Small intestine (tissue), 7 donors: ENCODE data around the gene ERC1. TPM values are rescaled to one million over a fixed set of nuclear protein-coding genes. Genes with fewer than 3 reads are reported as not detected.

Experiments used
- DNase-seq, 2 donors: peaks; one replicate each; pipeline versions ENCODE4 v3.0.0 to v3.0.0-alpha.2; 2013
- FAIRE-seq: peaks from 2 replicates; lab custom pipeline; 2012; peaks lifted over from hg19 to GRCh38; lab: Jason Lieb, UNC
- H3K27ac ChIP-seq, 3 donors: one replicate each; pipeline ENCODE4 v1.5.1; 2013; ENCODE audit warnings: low read length in 2 of 3, mild to moderate bottlenecking in 2 of 3, control low read depth in 1 of 3, inconsistent platforms in 1 of 3, low read depth in 1 of 3, moderate library complexity in 1 of 3
- H3K27me3 ChIP-seq, 3 donors: one replicate each; pipeline ENCODE4 v1.6.1; 2013; ENCODE audit warnings: low read length in 3 of 3, inconsistent platforms in 1 of 3; ENCODE audit not compliant: control insufficient read depth in 3 of 3, insufficient read depth in 3 of 3
- H3K36me3 ChIP-seq, 3 donors: one replicate each; pipeline ENCODE4 v1.6.1; 2013; ENCODE audit warnings: low read length in 3 of 3, inconsistent platforms in 1 of 3, low read depth in 1 of 3, mild to moderate bottlenecking in 1 of 3, moderate library complexity in 1 of 3; ENCODE audit not compliant: control insufficient read depth in 3 of 3, insufficient read depth in 2 of 3
- H3K4me1 ChIP-seq, 3 donors: one replicate each; pipeline ENCODE4 v1.6.1; 2013; ENCODE audit warnings: low read length in 2 of 3, inconsistent platforms in 1 of 3, low read depth in 1 of 3, mild to moderate bottlenecking in 1 of 3, moderate library complexity in 1 of 3; ENCODE audit not compliant: control insufficient read depth in 3 of 3, insufficient read depth in 2 of 3
- H3K4me3 ChIP-seq, 3 donors: one replicate each; pipeline ENCODE4 v1.5.1; 2013; ENCODE audit warnings: low read length in 3 of 3, control low read depth in 1 of 3, inconsistent platforms in 1 of 3, low read depth in 1 of 3, mild to moderate bottlenecking in 1 of 3, moderate library complexity in 1 of 3
- H3K9me3 ChIP-seq, 2 donors: one replicate each; pipeline ENCODE4 v1.6.1; 2013; ENCODE audit warnings: low read depth in 1 of 2, low read length in 1 of 2; ENCODE audit not compliant: control insufficient read depth in 2 of 2, insufficient read depth in 1 of 2
- WGBS, 3 donors: extraction: QIAGEN DNeasy Blood & Tissue Kit; methylation state at CpG; one replicate each; pipeline ENCODE4 v1.1.7; 2013; 5-methylcytosine and 5-hydroxymethylcytosine counted together
- polyA plus RNA-seq, 4 donors: library from polyadenylated mRNA; stranded (reverse) in 3 of 4; unstranded in 1 of 4; fragments of 200-250 nt in 3 of 4; fragments of 120-200 nt in 1 of 4; gene quantifications; one replicate each; pipeline versions ENCODE4 v1.2.1 to v1.2.3, GENCODE V29; 2013
- donor health status: healthy with polysubstance abuse.
- donor health status: control.
- donor health status: control.
- donor health status: Bipolar disorder and iron deficiency.
- donor health status: healthy.

ERC1 gene
- polyA plus RNA-seq, 4 donors: 1.8 to 16.7 (median 6.1) TPM

- H3K4me1 ChIP-seq: peaks cover 3 to 19% (median 3%) of the 10 kb centered on the region in 3 donors
- WGBS, 3 donors: 83 to 89% (median 85%) methylated on average over 2 of the region's 2 CpGs
- H3K36me3 ChIP-seq: peaks cover 0 to 5% (median 0%) of the 10 kb centered on the region in 3 donors
- DNase-seq: no peak
- peak overlapping the region in 1 of 3 donors; percentile 98 for H3K27ac ChIP-seq
- no peaks in the 10 kb centered on the region for H3K9me3 ChIP-seq
- no peaks in the 10 kb centered on the region for H3K27me3 ChIP-seq
- no peak overlapping the region for H3K4me3 ChIP-seq
- no peak for FAIRE-seq
Observed at GRCh38 chr12:989051-989450, 2.0 kb upstream of the ERC1 start.

- no peak for FAIRE-seq
Observed at GRCh38 chr12:989751-990660, 1.0 kb upstream of the ERC1 start.

DNA sequence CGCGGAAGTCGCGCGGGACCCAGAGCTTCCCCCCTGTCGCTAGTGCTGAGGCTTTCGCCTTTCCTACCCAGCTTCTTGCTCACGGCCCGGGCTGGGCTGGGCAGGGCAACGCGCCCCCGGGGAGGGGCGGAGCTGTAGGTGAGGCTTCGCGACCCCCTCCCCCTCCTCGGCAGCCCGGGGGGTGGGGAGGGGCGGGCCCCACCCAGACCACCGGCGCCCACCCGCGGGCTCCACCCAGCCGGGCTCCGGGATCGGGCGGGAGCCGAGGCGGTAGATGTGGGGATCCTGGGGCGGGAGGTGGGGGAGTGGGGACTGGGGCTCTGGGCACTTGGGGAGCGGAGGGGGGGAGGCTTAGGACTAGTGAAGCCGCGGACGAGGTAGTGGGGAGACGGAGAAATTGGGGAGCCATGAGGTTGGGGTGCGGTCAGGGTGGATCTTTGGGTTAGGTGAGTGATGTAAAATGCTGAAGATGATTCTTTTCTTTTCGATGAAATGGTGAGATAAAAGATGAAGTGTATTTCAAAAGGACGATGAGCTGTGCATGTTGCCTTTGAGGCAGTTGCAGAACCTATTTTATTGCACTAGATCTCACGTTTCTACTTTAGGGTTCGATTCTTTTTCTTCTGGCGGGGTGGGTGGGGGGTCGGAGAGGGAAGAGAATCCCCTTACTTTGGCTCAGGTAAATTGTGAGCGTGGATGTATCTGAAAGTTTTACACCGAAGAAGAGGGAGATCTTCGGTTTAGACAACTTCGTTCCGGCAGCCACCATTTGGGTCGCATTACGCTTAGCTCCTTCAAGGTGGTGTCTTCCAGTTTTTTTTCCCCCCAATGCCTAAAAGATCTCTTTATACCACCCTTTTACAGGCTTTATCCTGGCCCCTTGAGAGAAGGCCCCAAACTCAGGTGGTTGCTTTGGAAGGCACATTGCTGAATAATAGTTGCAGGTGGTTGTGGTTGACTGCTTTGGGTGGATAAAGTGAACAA is 619 bp downstream of the ERC1 start:
- no peaks in the 10 kb centered on the region for H3K9me3 ChIP-seq
- H3K4me1 ChIP-seq: peaks cover 3 to 19% (median 3%) of the 10 kb centered on the region in 3 donors
- H3K4me3 ChIP-seq: peak overlapping the region; percentile 69 to 92 (median 87)
- FAIRE-seq: no peak
- H3K27me3 ChIP-seq: no peaks in the 10 kb centered on the region
- peaks cover 0 to 2% (median 0%) of the 10 kb centered on the region in 3 donors for H3K36me3 ChIP-seq
- DNase-seq: no peak
- WGBS, 3 donors: 3 to 7% (median 4%) methylated on average over 34 to 48 of the region's 48 CpGs
- peak overlapping the region; percentile 79 to 96 (median 85) for H3K27ac ChIP-seq

More at GRCh38 chr12:989751-990660, 1.0 kb upstream of the ERC1 start:
- peak overlapping the region; percentile 74 to 92 (median 87) for H3K4me3 ChIP-seq
- 3 to 5% (median 3%) methylated on average over 40 of the region's 40 CpGs for WGBS, 3 donors
- peak; percentile 42 to 48 for DNase-seq
- peaks cover 3 to 19% (median 3%) of the 10 kb centered on the region in 3 donors for H3K4me1 ChIP-seq
- H3K36me3 ChIP-seq: peaks cover 0 to 5% (median 0%) of the 10 kb centered on the region in 3 donors
- H3K9me3 ChIP-seq: no peaks in the 10 kb centered on the region
- peak overlapping the region; percentile 49 to 98 (median 90) for H3K27ac ChIP-seq
- H3K27me3 ChIP-seq: no peaks in the 10 kb centered on the region

GRCh38 chr12:992647-993046 is 1.6 kb downstream of the ERC1 start:
- Histone ChIP-seq H3K27me3 (no peaks in the 10 kb centered on the region), H3K27ac (no peak overlapping the region), H3K4me1 (peaks cover 3 to 19% (median 3%) of the 10 kb centered on the region in 3 donors), H3K9me3 (no peaks in the 10 kb centered on the region), H3K36me3 (peaks cover 0 to under 1% (median 0%) of the 10 kb centered on the region in 3 donors), H3K4me3 (no peak overlapping the region)
- WGBS, 3 donors: 30 to 48% (median 38%) methylated on average over 1 of the region's 1 CpG
- FAIRE-seq (no peak), DNase-seq (peak in 1 of 2 donors; percentile 11)

GRCh38 chr12:996881-997280 is 5.9 kb downstream of the ERC1 start:
- peaks cover 0 to 4% (median 0%) of the 10 kb centered on the region in 3 donors for H3K36me3 ChIP-seq
- 90 to 93% (median 91%) methylated on average over 4 of the region's 4 CpGs for WGBS, 3 donors
- H3K4me1 ChIP-seq: peaks cover 2 to 6% (median 4%) of the 10 kb centered on the region in 3 donors
- FAIRE-seq (no peak), DNase-seq (no peak)
- no peak overlapping the region for H3K27ac ChIP-seq
- no peaks in the 10 kb centered on the region for H3K9me3 ChIP-seq
- H3K4me3 ChIP-seq: no peak overlapping the region
- no peaks in the 10 kb centered on the region for H3K27me3 ChIP-seq

- no peak overlapping the region for H3K4me3 ChIP-seq
- no peaks in the 10 kb centered on the region for H3K27me3 ChIP-seq
- DNase-seq (no peak), FAIRE-seq (no peak)
- peaks cover 0 to 4% (median 0%) of the 10 kb centered on the region in 3 donors for H3K36me3 ChIP-seq
- WGBS, 3 donors: 84 to 100% (median 85%) methylated on average over 1 of the region's 1 CpG
- no peaks in the 10 kb centered on the region for H3K9me3 ChIP-seq
- H3K4me1 ChIP-seq: peaks cover 0 to 3% (median 0%) of the 10 kb centered on the region in 3 donors
- H3K27ac ChIP-seq: no peak overlapping the region
Observed at GRCh38 chr12:997505-997904, 6.5 kb downstream of the ERC1 start.

DNA sequence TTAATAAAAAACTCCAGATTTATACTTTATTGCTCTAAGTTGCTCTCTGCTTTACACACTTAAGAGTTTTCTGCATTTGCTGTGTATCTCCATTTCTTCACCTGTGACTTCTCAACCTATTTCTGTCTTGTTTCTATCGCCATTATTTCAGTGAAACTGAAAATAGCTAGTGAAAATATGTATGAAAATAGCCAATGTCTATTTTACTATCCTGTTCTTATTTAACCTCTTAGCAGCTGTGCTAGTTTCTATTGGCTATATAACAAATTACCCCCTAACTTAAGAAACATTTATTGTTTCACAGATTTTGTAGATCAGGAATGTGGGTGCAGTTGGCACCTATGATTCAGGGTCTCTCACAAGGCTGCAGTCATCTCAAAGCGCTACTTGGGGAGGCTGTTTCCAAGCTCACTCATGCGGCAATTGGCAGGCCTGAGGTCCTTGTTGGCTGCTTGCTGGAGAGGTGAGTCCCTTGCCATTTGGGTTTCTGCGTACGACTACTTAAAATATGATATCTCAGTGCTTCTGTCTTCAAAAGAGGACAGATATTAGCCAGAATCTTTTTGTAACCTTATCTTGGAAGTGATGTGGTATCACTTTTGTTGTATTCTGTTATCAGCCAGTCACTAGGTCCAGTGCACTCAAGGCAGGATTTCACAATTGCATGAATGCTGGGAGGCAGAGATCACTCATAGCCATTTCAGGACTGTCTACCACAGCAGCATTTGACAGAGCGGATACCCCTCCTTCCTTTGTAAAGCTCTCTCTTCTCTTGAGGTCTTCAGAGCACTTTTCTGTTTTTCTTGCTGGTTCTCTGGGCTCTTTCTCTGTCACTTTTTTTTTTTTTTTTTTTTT is 7.2 kb downstream of the ERC1 start:
- DNase-seq (peak in 1 of 2 donors; percentile 52), FAIRE-seq (no peak)
- Histone ChIP-seq H3K27ac (peak overlapping the region in 1 of 3 donors; percentile 21), H3K4me3 (no peak overlapping the region), H3K36me3 (peaks cover 0 to 4% (median 0%) of the 10 kb centered on the region in 3 donors), H3K27me3 (no peaks in the 10 kb centered on the region), H3K4me1 (peaks cover 0 to 3% (median 0%) of the 10 kb centered on the region in 3 donors), H3K9me3 (no peaks in the 10 kb centered on the region)
- WGBS, 3 donors: 76 to 87% (median 85%) methylated on average over 6 of the region's 6 CpGs
